Suppressor macrophage treated with lipopolysaccharide for 4 hours (primary cell): Measurements from ENCODE around the gene BICRA.

Experiments used
- DNase-seq: peaks from one replicate; pipeline ENCODE4 v3.0.0-alpha.2; 2020

Gene BICRA

GRCh38 chr19:47752440-47753211 is 143.7 kb downstream of the BICRA start:
- no peak for DNase-seq
